CD4-positive, alpha-beta T cell treated with Interleukin-15 for 4 hours (primary cell): ENCODE data around the gene CRLF3.
"Not testable (repeated sequence)": the region's sequence is repeated elsewhere in the genome, so short reads cannot be mapped to it uniquely, and the experiment has no call there.

Experiments used
- DNase-seq: peaks from one replicate; pipeline ENCODE4 v3.0.0-alpha.2; 2020; ENCODE audit warnings: low spot score

CRLF3 gene

GRCh38 chr17:30824356-30825145 lies at the start of gene CRLF3:
Gene CRLF3 (minus strand): TSS chr17:30824692. CDS start chr17:30824651, 41 bp downstream.
- DNase-seq: peak; percentile 90

GRCh38 chr17:30869005-30869404 lies 44.5 kb upstream of the CRLF3 start:
- DNase-seq: no peak

- DNase-seq: no peak
These were observed 40.1 kb upstream of the CRLF3 start for GRCh38 chr17:30864636-30865035.

- DNase-seq: no peak
These were observed 34.2 kb upstream of the CRLF3 start for GRCh38 chr17:30858556-30859250.

GRCh38 chr17:30854146-30854545 lies 29.7 kb upstream of the CRLF3 start:
- DNase-seq: no peak

GRCh38 chr17:30848021-30848420 lies 23.5 kb upstream of the CRLF3 start:
- no peak for DNase-seq

- DNase-seq: no peak
These were observed 16.3 kb upstream of the CRLF3 start for GRCh38 chr17:30840771-30841170.

- DNase-seq: no peak
These were observed 13.8 kb upstream of the CRLF3 start for GRCh38 chr17:30838202-30838807.

GRCh38 chr17:30832438-30833124 lies 8.1 kb upstream of the CRLF3 start:
- no peak for DNase-seq

GRCh38 chr17:30831663-30832437 lies 7.4 kb upstream of the CRLF3 start, which contains the start of gene ATAD5:
Gene ATAD5 (plus strand): TSS chr17:30831966. CDS start chr17:30832348, 382 bp downstream.
- peak; percentile 89 for DNase-seq

GRCh38 chr17:30831257-30831656 lies 6.8 kb upstream of the CRLF3 start:
- no peak for DNase-seq

- DNase-seq: no peak
These were observed 4.5 kb upstream of the CRLF3 start for GRCh38 chr17:30829022-30829421.

GRCh38 chr17:30827082-30827481 lies 2.6 kb upstream of the CRLF3 start:
- DNase-seq: no peak

GRCh38 chr17:30824002-30824355 lies 513 bp downstream of the CRLF3 start:
- peak; percentile 17 for DNase-seq

GRCh38 chr17:30823421-30823820 lies 1.1 kb downstream of the CRLF3 start:
- DNase-seq: no peak

- peak; percentile 35 for DNase-seq
These were observed 1.6 kb downstream of the CRLF3 start for GRCh38 chr17:30822919-30823318.

- no peak for DNase-seq
These were observed 2.4 kb downstream of the CRLF3 start for GRCh38 chr17:30821871-30822723.

- DNase-seq: no peak
These were observed 4.4 kb downstream of the CRLF3 start for GRCh38 chr17:30819971-30820705.

- DNase-seq: no peak
These were observed 8.3 kb downstream of the CRLF3 start for GRCh38 chr17:30816165-30816564.

GRCh38 chr17:30814860-30815259 lies 9.6 kb downstream of the CRLF3 start:
- not testable (repeated sequence) for DNase-seq
